HEK293 (cell line): ENCODE measurements around the gene WAC.

Experiments
- CTCF ChIA-PET: fragments of 350-600 bp; formaldehyde crosslinking; extraction: SDS; loops from one replicate; lab custom pipeline; 2021; ENCODE audit warnings: antibody characterized with exemption; lab: Yijun Ruan, JAX
- POLR2A ChIA-PET: fragments of 300-600 bp; formaldehyde crosslinking; extraction: SDS; loops from one replicate; lab custom pipeline; 2020; ENCODE audit warnings: antibody characterized with exemption, inconsistent platforms; lab: Yijun Ruan, JAX
- H3K27ac ChIP-seq: fragments of 200-500 bp; sonication (Bioruptor generic); 2 replicates; pipeline ENCODE4 v1.5.1; 2014; ENCODE audit warnings: low read depth, low read length, control low read depth, inconsistent platforms; ENCODE audit errors: extremely low read depth
- H3K36me3 ChIP-seq, 2 experiments: fragments of 200-500 bp in 1 of 2; sonication (Bioruptor generic) in 1 of 2; 1 replicate in 1 of 2; 2 replicates in 1 of 2; pipeline ENCODE4 v1.5.1; 2014 to 2017; ENCODE audit warnings: inconsistent platforms in 2 of 2, low read length in 2 of 2; ENCODE audit not compliant: control insufficient read depth in 2 of 2, insufficient read depth in 1 of 2
- H3K4me1 ChIP-seq: fragments of 200-500 bp; sonication (Bioruptor generic); 2 replicates; pipeline ENCODE4 v1.5.1; 2014; ENCODE audit warnings: mild to moderate bottlenecking, low read length, inconsistent platforms; ENCODE audit not compliant: control insufficient read depth, insufficient read depth
- H3K4me3 ChIP-seq: 2 replicates; pipeline ENCODE4 v1.5.1; 2011; ENCODE audit warnings: low read depth, mild to moderate bottlenecking, control low read depth, low read length, moderate library complexity
- H3K9me3 ChIP-seq: fragments of 200-500 bp; sonication (Bioruptor generic); 2 replicates; pipeline ENCODE4 v1.5.1; 2014; ENCODE audit warnings: low read depth, low read length, inconsistent platforms; ENCODE audit not compliant: control insufficient read depth, insufficient read depth
- HOXA7 ChIP-seq: sonication (generic); formaldehyde crosslinking; IDR thresholded peaks from 2 replicates; pipeline ENCODE4 v1.8.1; 2022; ENCODE audit warnings: missing genetic modification reagents, borderline replicate concordance
- OSR2 ChIP-seq: fragments of 450-650 bp; formaldehyde crosslinking; IDR thresholded peaks from 2 replicates; pipeline ENCODE4 v1.5.1; 2016; ENCODE audit warnings: missing biosample characterization, missing genetic modification characterization
- PRDM1 ChIP-seq: fragments of 450-650 bp; formaldehyde crosslinking; IDR thresholded peaks from 2 replicates; pipeline ENCODE4; 2016; ENCODE audit warnings: missing biosample characterization, missing genetic modification characterization
- REST ChIP-seq: fragments of 450-650 bp; formaldehyde crosslinking; IDR thresholded peaks from 2 replicates; pipeline ENCODE4 v1.5.1; 2016; ENCODE audit warnings: missing biosample characterization, missing genetic modification characterization
- SCRT2 ChIP-seq: fragments of 450-650 bp; formaldehyde crosslinking; IDR thresholded peaks from 2 replicates; pipeline ENCODE4 v1.5.1; 2016; ENCODE audit warnings: missing biosample characterization, missing genetic modification characterization
- ZBTB17 ChIP-seq: fragments of 450-650 bp; formaldehyde crosslinking; IDR thresholded peaks from 2 replicates; pipeline ENCODE4 v1.5.1; 2016; ENCODE audit warnings: missing biosample characterization, missing genetic modification characterization
- ZNF114 ChIP-seq: fragments of 450-650 bp; formaldehyde crosslinking; IDR thresholded peaks from 2 replicates; pipeline ENCODE4 v1.5.0; 2017; ENCODE audit warnings: missing biosample characterization, missing genetic modification characterization
- ZNF510 ChIP-seq: fragments of 450-650 bp; formaldehyde crosslinking; IDR thresholded peaks from 2 replicates; pipeline ENCODE4 v1.5.1; 2018; ENCODE audit warnings: mild to moderate bottlenecking, missing genetic modification characterization, missing biosample characterization; ENCODE audit not compliant: insufficient replicate concordance
- ZNF645 ChIP-seq: fragments of 450-650 bp; formaldehyde crosslinking; IDR thresholded peaks from 2 replicates; pipeline ENCODE4; 2016; ENCODE audit warnings: missing biosample characterization, missing genetic modification characterization
- ZNF777 ChIP-seq: fragments of 450-650 bp; formaldehyde crosslinking; IDR thresholded peaks from 2 replicates; pipeline ENCODE4 v1.5.1; 2017; ENCODE audit warnings: missing biosample characterization, missing genetic modification characterization, borderline replicate concordance
- ZSCAN5A ChIP-seq: fragments of 450-650 bp; formaldehyde crosslinking; IDR thresholded peaks from 2 replicates; pipeline ENCODE4 v1.5.1; 2016; ENCODE audit warnings: missing biosample characterization, missing genetic modification characterization

Gene WAC

GRCh38 chr10:28505359-28505959 is 27.5 kb upstream of the WAC start:
- Histone ChIP-seq H3K9me3 (no peaks in the 10 kb centered on the region), H3K4me1 (peaks cover 9% of the 10 kb centered on the region), H3K27ac (no peak overlapping the region), H3K36me3 (no peaks in the 10 kb centered on the region), H3K4me3 (no peak overlapping the region)
- TF ChIP-seq PRDM1 (tag by site-specific recombination): no peak
- peak; percentile 56; the same call in 1 of the 2 replicates for TF ChIP-seq SCRT2 (tag by site-specific recombination)
- ChIA-PET CTCF (no interaction called here), POLR2A (no interaction called here)

- POLR2A ChIA-PET: no interaction called here
- Histone ChIP-seq H3K9me3 (no peaks in the 10 kb centered on the region), H3K4me1 (peaks cover 5% of the 10 kb centered on the region; the same call in 1 of the 2 replicates), H3K36me3 (no peaks in the 10 kb centered on the region)
- TF ChIP-seq ZBTB17 (tag by site-specific recombination) (0 out of 2 replicates have a peak, but pooled peaks have one; percentile 29), ZNF645 (tag by site-specific recombination) (no peak)
- TF ChIP-seq, all 188 proteins: peak for 1
- H3K4me3 ChIP-seq: no peak overlapping the region
- CTCF ChIA-PET: no interaction called here
- no peak overlapping the region for H3K27ac ChIP-seq
These were observed 24.5 kb upstream of the WAC start for GRCh38 chr10:28508304-28508925.

- CTCF ChIA-PET: no interaction called here
- H3K4me3 ChIP-seq: no peak overlapping the region
These were observed 23.6 kb upstream of the WAC start for GRCh38 chr10:28509286-28509685.

More at GRCh38 chr10:28509286-28509685, 23.6 kb upstream of the WAC start:
- TF ChIP-seq ZNF114 (tag by site-specific recombination): no peak
- no peak for TF ChIP-seq HOXA7 (CRISPR knock-in tag)
- no peak for TF ChIP-seq ZNF777 (tag by site-specific recombination)
- TF ChIP-seq REST (tag by site-specific recombination): no peak
- no peak for TF ChIP-seq OSR2 (tag by site-specific recombination)
- no peak for TF ChIP-seq ZSCAN5A (tag by site-specific recombination)
- no peak for TF ChIP-seq SCRT2 (tag by site-specific recombination)
- no peak for TF ChIP-seq ZNF510 (tag by site-specific recombination)
- POLR2A ChIA-PET: no interaction called here
- no peaks in the 10 kb centered on the region for H3K36me3 ChIP-seq
- no peak overlapping the region for H3K27ac ChIP-seq
- no peaks in the 10 kb centered on the region for H3K9me3 ChIP-seq
- H3K4me1 ChIP-seq: peaks cover 6% of the 10 kb centered on the region
